Fibroblast of pulmonary artery (primary cell): ENCODE data around the gene PTPRCAP.
"Not testable (repeated sequence)": the region's sequence is repeated elsewhere in the genome, so short reads cannot be mapped to it uniquely, and the experiment has no call there.

Experiments
- DNase-seq: peaks from one replicate; pipeline ENCODE4 v3.0.0-alpha.2; 2010; ENCODE audit warnings: low read depth
- H3K4me3 ChIP-seq: replicated peaks from 2 replicates; pipeline ENCODE4 v1.5.1; 2011; ENCODE audit warnings: low read depth, mild to moderate bottlenecking, control low read depth, low read length, moderate library complexity
- TF ChIP-seq, protein P1 (sequence below): IDR thresholded peaks from 2 replicates; pipeline ENCODE4 v1.5.1; 2011; ENCODE audit warnings: mild to moderate bottlenecking, control low read depth, low read length, inconsistent platforms; ENCODE audit errors: missing control alignments

The PTPRCAP gene, protein sequence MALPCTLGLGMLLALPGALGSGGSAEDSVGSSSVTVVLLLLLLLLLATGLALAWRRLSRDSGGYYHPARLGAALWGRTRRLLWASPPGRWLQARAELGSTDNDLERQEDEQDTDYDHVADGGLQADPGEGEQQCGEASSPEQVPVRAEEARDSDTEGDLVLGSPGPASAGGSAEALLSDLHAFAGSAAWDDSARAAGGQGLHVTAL

DNA sequence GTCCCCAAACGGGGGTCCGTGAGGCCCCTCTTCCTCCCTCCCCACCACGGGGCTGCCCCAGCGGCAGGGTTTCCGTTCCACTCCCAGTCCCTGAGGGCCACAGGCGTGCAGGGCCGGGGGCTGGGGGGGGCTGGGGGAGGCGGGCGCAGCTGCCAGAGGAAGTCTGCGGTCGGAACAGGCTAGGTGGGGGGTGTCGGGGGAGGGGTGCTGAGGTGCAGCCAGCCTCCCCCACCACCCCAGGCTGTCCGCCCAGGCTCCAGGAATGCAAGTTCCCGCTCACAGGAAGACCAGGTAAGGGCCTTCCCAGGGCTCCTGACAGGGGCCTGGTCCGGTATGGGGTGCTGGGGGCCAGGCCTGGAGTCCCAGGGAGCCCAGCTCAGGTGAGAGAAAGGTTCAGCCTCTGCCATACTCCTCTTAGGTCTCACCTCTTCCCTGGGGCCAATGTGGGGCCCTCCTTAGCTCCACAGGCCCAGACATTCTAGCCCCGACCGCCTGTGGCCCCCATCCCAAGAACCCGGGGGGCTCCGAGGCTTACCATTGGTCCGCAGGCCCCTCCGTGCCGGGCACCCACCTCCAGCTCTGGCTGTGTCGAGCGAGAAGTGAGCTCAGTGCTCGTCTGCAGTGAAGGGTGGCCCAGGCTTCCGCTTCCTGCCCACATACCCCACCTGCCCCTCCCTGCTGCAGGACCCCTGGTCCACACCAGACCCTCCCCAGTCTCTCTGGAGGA is at the start of gene PTPRCAP:
TSS of gene PTPRCAP (minus strand) at position 601 of the 727 bp plus-strand sequence. CDS start at position 538, 63 bp downstream.
- TF ChIP-seq, protein P1, sequence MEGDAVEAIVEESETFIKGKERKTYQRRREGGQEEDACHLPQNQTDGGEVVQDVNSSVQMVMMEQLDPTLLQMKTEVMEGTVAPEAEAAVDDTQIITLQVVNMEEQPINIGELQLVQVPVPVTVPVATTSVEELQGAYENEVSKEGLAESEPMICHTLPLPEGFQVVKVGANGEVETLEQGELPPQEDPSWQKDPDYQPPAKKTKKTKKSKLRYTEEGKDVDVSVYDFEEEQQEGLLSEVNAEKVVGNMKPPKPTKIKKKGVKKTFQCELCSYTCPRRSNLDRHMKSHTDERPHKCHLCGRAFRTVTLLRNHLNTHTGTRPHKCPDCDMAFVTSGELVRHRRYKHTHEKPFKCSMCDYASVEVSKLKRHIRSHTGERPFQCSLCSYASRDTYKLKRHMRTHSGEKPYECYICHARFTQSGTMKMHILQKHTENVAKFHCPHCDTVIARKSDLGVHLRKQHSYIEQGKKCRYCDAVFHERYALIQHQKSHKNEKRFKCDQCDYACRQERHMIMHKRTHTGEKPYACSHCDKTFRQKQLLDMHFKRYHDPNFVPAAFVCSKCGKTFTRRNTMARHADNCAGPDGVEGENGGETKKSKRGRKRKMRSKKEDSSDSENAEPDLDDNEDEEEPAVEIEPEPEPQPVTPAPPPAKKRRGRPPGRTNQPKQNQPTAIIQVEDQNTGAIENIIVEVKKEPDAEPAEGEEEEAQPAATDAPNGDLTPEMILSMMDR: no peak
- H3K4me3 ChIP-seq: no peak within 1 kb of the TSS
- DNase-seq: no peak

- TF ChIP-seq, protein P1: no peak
- no peak for DNase-seq
- no peak overlapping the region for H3K4me3 ChIP-seq
These were observed 49.2 kb upstream of the PTPRCAP start for GRCh38 chr11:67486481-67487195.

GRCh38 chr11:67485873-67486361 is 48.4 kb upstream of the PTPRCAP start:
- DNase-seq: not testable (repeated sequence)

DNA sequence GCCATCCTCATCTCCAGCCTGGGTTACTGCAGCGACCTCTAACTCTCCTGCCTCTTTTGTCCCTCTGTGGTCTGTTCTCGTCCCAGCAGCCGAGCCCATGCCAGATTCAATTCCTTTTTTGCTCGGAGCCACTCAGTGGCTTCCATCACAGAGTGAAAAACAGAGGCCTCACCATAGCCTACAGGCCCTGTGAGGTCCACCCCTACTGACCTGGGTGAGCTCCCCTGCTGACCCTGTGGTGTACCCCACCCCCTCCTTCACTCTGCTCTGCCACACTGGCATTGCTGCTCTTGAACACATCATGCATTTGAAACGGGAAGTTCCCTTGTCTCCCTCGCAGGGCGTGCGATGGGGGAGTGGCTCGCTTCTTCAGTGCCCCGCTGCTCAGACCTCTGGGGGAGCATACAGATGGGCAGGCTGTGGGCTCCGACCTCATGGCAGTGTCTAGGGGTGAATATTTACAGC is 47.4 kb upstream of the PTPRCAP start:
- no peak for DNase-seq
- TF ChIP-seq, protein P1: no peak
- H3K4me3 ChIP-seq: no peak overlapping the region

More at GRCh38 chr11:67485873-67486361, 48.4 kb upstream of the PTPRCAP start:
- H3K4me3 ChIP-seq: not testable (repeated sequence)

DNA sequence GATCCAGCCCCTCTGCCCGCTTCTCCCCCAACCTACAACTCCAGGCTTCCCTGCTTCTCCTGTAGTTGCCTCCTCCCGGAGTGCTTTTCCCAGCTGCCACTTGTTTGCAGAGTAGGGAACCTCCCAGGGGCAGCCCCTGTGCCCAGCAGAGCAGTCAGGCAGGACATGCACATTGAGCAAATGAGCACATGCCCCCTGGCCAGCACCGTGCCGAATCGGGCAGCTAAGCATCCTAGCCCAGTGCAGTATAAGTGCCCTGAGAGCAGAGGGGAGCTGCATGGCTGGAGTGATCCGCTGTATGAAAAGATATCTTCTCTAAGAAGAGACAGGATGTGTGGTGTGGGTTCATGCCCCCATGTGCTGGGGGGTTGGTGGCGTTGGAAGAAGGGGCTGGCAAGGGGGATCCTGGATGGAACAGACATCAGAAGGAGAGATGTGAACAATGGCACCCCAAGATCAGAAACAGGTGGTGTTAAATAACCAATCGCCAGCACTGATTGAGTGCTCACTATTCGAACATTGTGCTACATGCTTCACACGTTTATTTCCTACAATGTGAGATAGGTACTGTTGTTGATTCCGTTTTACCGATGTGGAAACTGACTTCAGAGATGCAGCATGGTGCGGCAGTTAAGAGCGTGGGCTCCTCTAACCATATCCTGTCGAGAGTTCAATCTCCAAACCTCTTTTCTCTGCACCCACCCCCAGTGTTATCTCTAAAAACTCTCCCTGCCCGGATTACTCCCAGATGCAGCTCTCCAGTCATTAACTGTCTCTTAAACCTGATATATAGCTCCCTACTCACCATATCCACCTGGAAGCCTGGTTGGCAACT is 46.6 kb upstream of the PTPRCAP start:
- no peak for DNase-seq
- TF ChIP-seq, protein P1: no peak
- H3K4me3 ChIP-seq: peak overlapping the region; percentile 76

- peak within 1 kb of the TSS; percentile 76 for H3K4me3 ChIP-seq
- TF ChIP-seq, protein P1: no peak
- peak; percentile 98 for DNase-seq
These were observed 45.6 kb upstream of the PTPRCAP start, which contains the start of gene AIP for GRCh38 chr11:67482827-67483798. Gene AIP, plus strand, starts transcription at chr11:67483026. Its CDS starts 133 bp downstream, at chr11:67483159.
